HCT116 (cell line): Measurements from ENCODE around the gene UBE2H. TPM values are rescaled to one million over a fixed set of nuclear protein-coding genes. Genes with fewer than 3 reads are reported as not detected.

ENCODE experiments used
- ATAC-seq: fragments of 200-7000 bp; cut with Tn5 transposase; 2 replicates; pipeline ENCODE4 v1.9.1; 2020; ENCODE audit warnings: mild to moderate bottlenecking, moderate library complexity
- BruUV-seq: library from RNA; stranded (reverse); fragments of 400-500 nt; replicated peaks from 2 replicates; lab custom pipeline; 2021; lab: Mats Ljungman, UMichigan
- CTCF ChIA-PET: fragments of 300-600 bp; sonication (Branson Sonifier 250); formaldehyde crosslinking; loops from one replicate; lab custom pipeline; 2021; ENCODE audit warnings: antibody characterized with exemption; lab: Charles Lee
- POLR2A ChIA-PET: fragments of 300-600, 350-600 bp; sonication (Branson Sonifier 250); formaldehyde crosslinking; loops from one replicate; lab custom pipeline; 2021; ENCODE audit warnings: antibody characterized with exemption; lab: Charles Lee
- RAD21 ChIA-PET, 2 experiments: fragments of 300-600 bp; sonication (Branson Sonifier 250); formaldehyde crosslinking; loops; one replicate each; lab custom pipeline; 2023; ENCODE audit warnings: low total read pairs in 2 of 2; ENCODE audit not compliant: uncharacterized antibody in 2 of 2, unreplicated experiment in 2 of 2, low non-redundant PET in 1 of 2; lab: Charles Lee
- DNase-seq: peaks from one replicate; pipeline ENCODE4 v3.0.0-alpha.2; 2010; ENCODE audit warnings: low read depth, low spot score
- H2AFZ ChIP-seq: fragments of 200-600 bp; shearing (Covaris generic), sonication (generic); 2 replicates; pipeline ENCODE4 v1.6.1; 2017; ENCODE audit warnings: low read depth, mixed run types, mixed read lengths, antibody characterized with exemption, low read length; ENCODE audit not compliant: poor library complexity, severe bottlenecking
- H3K27ac ChIP-seq: 2 replicates; pipeline ENCODE4 v1.5.1; 2012; ENCODE audit warnings: low read depth, low read length
- H3K27me3 ChIP-seq: fragments of 200-600 bp; sonication (generic); 2 replicates; pipeline ENCODE4 v1.6.1; 2016; ENCODE audit warnings: mixed run types, low read length, mixed read lengths; ENCODE audit not compliant: insufficient read depth
- H3K36me3 ChIP-seq, 2 experiments: fragments of 200-500 bp in 1 of 2; fragments of 200-600 bp in 1 of 2; sonication (Bioruptor generic) in 1 of 2; sonication (generic) in 1 of 2; 2 replicates each; pipeline versions ENCODE4 v1.5.1 to v1.6.1; 2014 to 2016; ENCODE audit warnings: low read length in 2 of 2, inconsistent platforms in 1 of 2, mixed read lengths in 1 of 2, mixed run types in 1 of 2; ENCODE audit not compliant: insufficient read depth in 2 of 2, control insufficient read depth in 1 of 2
- H3K4me1 ChIP-seq, 2 experiments: fragments of 200-600 bp in 1 of 2; sonication (generic) in 1 of 2; 2 replicates each; pipeline versions ENCODE4 v1.5.1 to v1.6.1; 2012 to 2017; ENCODE audit warnings: low read length in 2 of 2, inconsistent platforms in 1 of 2, mild to moderate bottlenecking in 1 of 2, mixed read lengths in 1 of 2, mixed run types in 1 of 2, moderate library complexity in 1 of 2; ENCODE audit not compliant: insufficient read depth in 2 of 2, control insufficient read depth in 1 of 2
- H3K4me2 ChIP-seq: fragments of 200-600 bp; sonication (generic); 2 replicates; pipeline ENCODE4 v1.6.1; 2017; ENCODE audit warnings: mixed run types, low read length, mixed read lengths
- H3K4me3 ChIP-seq, 2 experiments: fragments of 200-600 bp in 1 of 2; sonication (generic) in 1 of 2; replicated peaks in 1 of 2; 2 replicates each; pipeline ENCODE4 v1.5.1; 2011 to 2016; ENCODE audit warnings: low read length in 2 of 2, control low read depth in 1 of 2, low read depth in 1 of 2, mild to moderate bottlenecking in 1 of 2, mixed read lengths in 1 of 2, mixed run types in 1 of 2
- H3K79me2 ChIP-seq: fragments of 200-600 bp; sonication (generic); 2 replicates; pipeline ENCODE4 v1.6.1; 2017; ENCODE audit warnings: mild to moderate bottlenecking, mixed run types, low read length, moderate library complexity, mixed read lengths; ENCODE audit not compliant: insufficient read depth
- H3K9ac ChIP-seq: fragments of 200-600 bp; sonication (generic); 2 replicates; pipeline ENCODE4 v1.6.1; 2016; ENCODE audit warnings: low read length, mixed read lengths
- H3K9me2 ChIP-seq: fragments of 200-600 bp; sonication (generic), shearing (Covaris generic); 2 replicates; pipeline ENCODE4 v1.6.1; 2017; ENCODE audit warnings: mixed run types, mild to moderate bottlenecking, moderate library complexity; ENCODE audit not compliant: insufficient read depth
- H3K9me3 ChIP-seq, 2 experiments: fragments of 200-500 bp in 1 of 2; fragments of 200-600 bp in 1 of 2; sonication (Bioruptor generic) in 1 of 2; sonication (generic) in 1 of 2; 2 replicates each; pipeline ENCODE4 v1.6.1; 2014 to 2017; ENCODE audit warnings: low read length in 2 of 2, mixed read lengths in 2 of 2, inconsistent platforms in 1 of 2, low read depth in 1 of 2, mild to moderate bottlenecking in 1 of 2, mixed run types in 1 of 2, moderate library complexity in 1 of 2; ENCODE audit not compliant: control insufficient read depth in 1 of 2, insufficient read depth in 1 of 2
- H4K20me1 ChIP-seq: fragments of 200-600 bp; sonication (generic), shearing (Covaris generic); 2 replicates; pipeline ENCODE4 v1.6.1; 2017; ENCODE audit warnings: mixed run types, mild to moderate bottlenecking, moderate library complexity; ENCODE audit not compliant: insufficient read depth
- CTCF ChIP-seq, 3 experiments: fragments of 200-600 bp in 1 of 3; sonication (generic) in 1 of 3; IDR thresholded peaks in 2 of 3; conservative IDR thresholded peaks in 1 of 3; 2 replicates each; pipeline ENCODE4 v1.5.1; 2012 to 2017; ENCODE audit warnings: low read depth in 2 of 3, low read length in 2 of 3, antibody characterized with exemption in 1 of 3, borderline replicate concordance in 1 of 3, control low read depth in 1 of 3, mild to moderate bottlenecking in 1 of 3, mixed read lengths in 1 of 3, mixed run types in 1 of 3, moderate library complexity in 1 of 3; ENCODE audit not compliant: insufficient read depth in 1 of 3
- EGR1 ChIP-seq: IDR thresholded peaks from 2 replicates; pipeline ENCODE4 v1.6.1; 2012; ENCODE audit warnings: low read depth
- ELF1 ChIP-seq: IDR thresholded peaks from 2 replicates; pipeline ENCODE4 v1.6.1; 2012; ENCODE audit warnings: low read depth, borderline replicate concordance
- EZH2phosphoT487 ChIP-seq: fragments of 200-600 bp; IDR thresholded peaks from 2 replicates; pipeline ENCODE4 v1.6.1; 2018; ENCODE audit warnings: antibody characterized with exemption, borderline replicate concordance
- MAX ChIP-seq: IDR thresholded peaks from 2 replicates; pipeline ENCODE4 v1.6.1; 2012
- POLR2A ChIP-seq: IDR thresholded peaks from 2 replicates; pipeline ENCODE4 v1.7.0; 2011; ENCODE audit warnings: borderline replicate concordance; ENCODE audit not compliant: insufficient read depth, insufficient read length; ENCODE audit errors: extremely low read depth
- REST ChIP-seq: IDR thresholded peaks from 2 replicates; pipeline ENCODE4 v1.6.1; 2012; ENCODE audit warnings: low read depth
- SIN3A ChIP-seq: IDR thresholded peaks from 2 replicates; pipeline ENCODE4 v1.6.1; 2012; ENCODE audit warnings: low read depth
- SRF ChIP-seq: IDR thresholded peaks from 2 replicates; pipeline ENCODE4 v1.6.1; 2012; ENCODE audit warnings: low read depth
- intact Hi-C: fragments of 100-400 bp; cut with micrococcal nuclease; formaldehyde crosslinking; loops from 2 replicates; pipeline ENCODE4 v1.10.0; 2022
- total RNA-seq: library from RNA; stranded (reverse); gene quantifications from one replicate; pipeline ENCODE4 v1.2.1, GENCODE V29; 2021; ENCODE audit not compliant: unreplicated experiment

Gene UBE2H
- total RNA-seq, 1 experiment from 2014 or later, result 117 TPM

DNA sequence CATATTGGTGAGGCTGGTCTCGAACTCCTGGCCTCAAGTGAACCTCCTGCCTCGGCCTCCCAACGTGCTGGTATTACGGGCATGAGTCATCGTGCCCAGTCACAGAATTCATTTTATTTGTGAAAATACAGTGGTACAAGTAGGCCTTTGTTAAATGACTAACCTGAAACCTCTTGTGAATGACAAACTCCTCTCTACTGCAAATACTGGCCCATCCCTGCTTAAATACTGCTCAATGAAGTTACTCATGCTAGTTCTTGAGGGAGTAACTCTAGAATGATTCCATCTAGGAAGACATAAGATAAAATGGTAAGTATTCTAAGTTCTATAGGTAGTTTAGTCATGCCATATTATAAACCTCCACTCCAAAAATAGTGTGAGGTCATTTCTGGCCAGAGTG, 80.7 kb downstream of the UBE2H start:
- no peak overlapping the region for H2AFZ ChIP-seq
- no peak overlapping the region for H3K9ac ChIP-seq
- H3K36me3 ChIP-seq, result no peaks in the 10 kb centered on the region; a peak in 1 of 4 replicates
- no peak overlapping the region for H3K4me3 ChIP-seq
- ChIA-PET POLR2A (no interaction called here), CTCF (interaction anchor here (0.7 kb wide), 1 partner anchor 23 kb away, joined by 4 read pairs; no protein-coding TSS in a partner anchor), RAD21 (no interaction called here)
- ATAC-seq, result peak; percentile 21; the same call in 1 of the 2 replicates
- no peaks in the 10 kb centered on the region for H3K9me2 ChIP-seq
- no peaks in the 10 kb centered on the region for H3K27me3 ChIP-seq
- peaks cover 40 to 48% of the 10 kb centered on the region in 2 experiments for H3K4me1 ChIP-seq
- no peaks in the 10 kb centered on the region for H3K9me3 ChIP-seq
- no peak overlapping the region for H3K4me2 ChIP-seq
- TF ChIP-seq REST (no peak), EGR1 (no peak), POLR2A (no peak), SRF (no peak), MAX (no peak), ELF1 (no peak), EZH2phosphoT487 (no peak), SIN3A (no peak), CTCF (IDR thresholded peaks at IDR 0.05 in 2 of 3, conservative IDR thresholded peaks at IDR 0.05 in 1 of 3; ENCODE audit: borderline replicate concordance in 1 of 3, insufficient read depth in 1 of 3, low read depth in 2 of 3, low read length in 2 of 3) (no peak)
- DNase-seq, result no peak
- peaks cover 53% of the 10 kb centered on the region for H3K79me2 ChIP-seq
- no TSS peak for BruUV-seq
- intact Hi-C loops, result no loop called here
- H4K20me1 ChIP-seq, result no peaks in the 10 kb centered on the region
- peak overlapping the region; percentile 24; the same call in 1 of the 2 replicates for H3K27ac ChIP-seq
